SKM-1 (cell line): ENCODE results near the gene FBXO36.
A peak's percentile ranks its signal among the peaks of the same experiment; 100 is the strongest.
"Not testable (repeated sequence)": the region's sequence is repeated elsewhere in the genome, so short reads cannot be mapped to it uniquely, and the experiment has no call there.

Experiments
- DNase-seq: peaks from one replicate; lab custom pipeline; 2025; ENCODE audit not compliant: unreplicated experiment; lab: John Stamatoyannopoulos, UW

Gene FBXO36

DNA sequence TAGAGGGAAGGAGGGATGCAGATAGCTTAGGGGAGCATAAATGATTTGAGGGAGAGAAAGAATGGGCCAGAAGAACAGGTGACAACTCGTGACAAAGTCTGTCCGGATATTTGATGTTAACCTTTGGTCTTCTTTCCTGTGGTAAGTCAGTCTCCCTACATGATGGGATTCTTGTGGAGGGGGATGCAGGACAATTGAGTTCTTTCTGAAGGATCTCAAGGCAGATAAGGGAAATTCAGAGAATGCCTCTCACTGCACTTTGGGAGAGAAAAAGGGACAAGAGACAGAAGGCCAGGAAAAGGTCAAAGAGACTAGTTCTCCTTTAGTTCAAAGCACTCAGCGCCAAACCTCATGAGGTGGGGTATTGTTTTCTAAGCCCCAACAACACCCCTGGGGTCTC lies 34.2 kb downstream of the FBXO36 start:
- no peak for DNase-seq

DNA sequence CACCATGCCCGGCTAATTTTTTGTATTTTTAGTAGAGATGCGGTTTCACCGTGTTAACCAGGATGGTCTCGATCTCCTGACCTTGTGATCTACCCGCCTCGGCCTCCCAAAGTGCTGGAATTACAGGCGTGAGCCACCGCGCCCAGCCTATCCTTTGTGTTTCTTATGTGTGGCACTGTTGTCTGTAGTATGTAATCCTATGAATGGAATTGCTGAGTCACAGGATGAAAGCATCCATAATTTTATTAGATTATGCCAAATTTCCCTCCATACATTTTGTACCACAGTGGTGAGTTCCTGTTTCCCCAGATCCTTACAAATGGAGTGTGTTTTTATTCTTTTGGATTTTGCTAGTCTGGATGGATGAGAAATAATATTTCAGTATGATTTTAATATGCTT lies 41.3 kb downstream of the FBXO36 start:
- DNase-seq: not testable (repeated sequence)

DNA sequence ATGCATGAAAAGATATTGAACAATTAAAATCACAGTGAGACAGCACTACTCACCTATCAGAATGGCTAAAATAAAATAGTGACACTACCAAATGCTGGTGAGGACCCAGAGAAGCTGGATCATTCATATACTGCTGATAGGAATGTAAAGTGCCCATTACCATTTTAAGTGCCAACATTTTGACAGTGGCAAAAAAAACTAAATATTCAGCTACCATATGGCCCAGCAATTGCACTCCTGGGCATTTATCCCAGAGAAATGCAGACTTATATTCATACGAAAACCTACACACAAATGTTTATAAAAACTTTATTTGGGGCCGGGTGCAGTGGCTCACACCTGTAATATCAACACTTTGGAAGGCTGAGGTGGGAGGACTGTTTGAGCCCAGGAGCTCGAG lies 47.6 kb downstream of the FBXO36 start:
- DNase-seq: no peak

DNA sequence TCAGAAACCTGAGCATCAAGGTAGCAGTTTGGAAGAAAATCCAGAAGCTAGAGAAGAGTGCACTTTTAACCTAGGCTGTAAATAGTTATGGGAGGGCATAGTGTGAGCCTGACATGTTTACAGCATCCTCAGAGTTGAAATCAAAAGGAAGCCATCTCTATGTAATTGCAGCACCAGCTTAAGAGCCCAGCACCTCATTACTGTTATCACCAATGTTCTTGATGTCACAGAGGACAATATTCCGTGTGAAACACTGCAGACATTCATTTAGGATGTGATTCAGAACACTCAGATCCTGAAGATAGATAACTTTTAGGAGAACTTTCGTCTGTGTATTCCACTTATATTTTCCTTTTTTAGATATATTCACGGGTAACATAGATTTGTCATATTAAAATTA lies 48.1 kb downstream of the FBXO36 start:
- DNase-seq: no peak

DNA sequence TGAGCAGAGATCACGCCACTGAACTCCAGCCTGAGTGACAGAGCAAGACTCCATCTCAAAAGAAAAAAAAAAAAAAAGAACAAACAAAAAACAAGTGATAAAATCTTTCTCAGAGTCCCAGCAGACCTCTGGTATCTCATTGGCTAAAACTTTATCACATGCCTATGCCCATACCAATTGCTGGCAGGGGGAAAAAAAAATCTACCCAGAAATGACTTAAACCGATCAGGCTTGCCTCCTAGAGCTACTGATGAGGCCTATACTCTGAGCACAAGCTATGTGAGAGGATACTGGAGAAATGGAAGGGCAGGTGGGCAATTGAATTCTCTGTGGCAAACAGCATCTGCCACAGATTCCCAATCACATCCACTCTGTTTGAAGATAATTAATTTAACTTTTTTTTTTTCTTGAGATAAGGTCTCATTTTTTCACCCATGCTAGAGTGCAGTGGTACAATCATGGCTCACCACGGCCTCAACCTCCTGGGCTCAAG lies 49.0 kb downstream of the FBXO36 start:
- no peak for DNase-seq

DNA sequence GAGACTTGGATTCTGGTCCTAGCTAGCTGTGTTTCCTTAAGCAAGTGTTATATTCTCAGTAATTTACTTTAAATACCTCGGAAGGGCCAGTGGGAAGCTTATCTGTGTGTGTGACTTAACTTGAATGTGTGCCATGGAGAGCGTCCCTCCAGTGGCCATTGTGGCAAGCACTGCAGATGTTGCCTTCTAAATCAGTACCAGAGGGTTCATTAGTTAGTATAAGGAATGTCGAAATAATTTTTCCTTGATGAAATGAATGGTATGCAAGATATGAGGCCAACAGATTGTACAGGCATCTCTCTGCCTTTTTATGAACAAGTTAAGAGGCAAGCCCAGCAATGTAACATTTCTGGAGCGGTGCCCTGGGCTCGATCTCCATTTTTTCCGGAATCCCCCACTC lies 52.0 kb downstream of the FBXO36 start:
- no peak for DNase-seq

DNA sequence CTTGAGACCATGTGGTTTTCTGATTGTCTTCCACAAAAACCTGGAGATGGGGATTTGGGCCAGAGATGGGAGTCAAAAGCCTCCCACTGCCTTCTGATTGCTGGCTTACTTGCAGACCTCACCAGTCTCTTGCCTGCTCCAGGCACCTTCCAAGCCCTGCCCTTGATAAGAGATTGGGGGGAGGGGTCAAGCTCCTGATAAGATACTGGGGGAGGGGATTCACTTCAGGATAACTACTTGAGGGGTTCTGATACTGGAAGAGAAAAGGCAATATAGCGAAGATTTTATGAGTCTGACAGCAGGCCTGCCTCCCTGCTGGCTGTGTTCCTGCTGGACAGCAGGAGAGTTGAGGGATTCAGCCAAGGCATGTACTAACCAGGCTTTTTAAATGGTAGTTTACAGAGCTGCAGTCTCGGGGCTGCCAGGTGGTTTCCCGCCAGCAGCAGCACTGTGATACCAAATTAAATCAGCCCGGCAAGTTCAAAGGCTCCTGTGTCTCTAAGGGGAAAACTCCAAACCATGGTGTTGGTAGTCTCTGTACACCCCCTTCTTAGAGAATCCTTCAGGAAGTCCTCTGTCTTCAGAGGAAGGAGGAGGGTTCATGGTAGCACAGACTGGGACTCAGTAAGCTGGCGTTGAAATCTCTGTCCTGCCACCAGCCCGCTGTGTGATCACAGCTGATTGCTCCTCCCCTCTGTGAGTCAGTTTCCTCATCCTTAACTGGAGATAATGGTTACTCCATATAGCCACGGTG lies 58.3 kb downstream of the FBXO36 start:
- no peak for DNase-seq

DNA sequence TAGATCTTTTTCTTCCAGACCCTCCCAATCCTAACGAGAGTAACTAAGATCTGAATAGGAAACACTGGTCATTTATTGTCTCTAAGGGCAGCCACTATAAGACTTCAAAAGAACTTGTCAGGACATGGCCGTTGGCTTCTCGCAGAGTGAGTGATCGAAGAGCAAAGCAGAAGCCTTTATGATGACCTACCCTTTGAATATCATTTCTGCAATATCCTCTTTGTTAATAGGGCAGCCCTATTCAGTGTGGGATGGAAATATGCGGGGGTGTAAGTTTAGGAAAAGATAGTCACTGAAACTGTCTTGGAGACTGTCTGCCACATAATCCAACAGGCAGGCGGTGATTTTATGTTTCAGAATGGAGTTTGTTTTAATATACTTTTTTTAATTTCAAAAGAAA lies 70.9 kb downstream of the FBXO36 start:
- DNase-seq: no peak

DNA sequence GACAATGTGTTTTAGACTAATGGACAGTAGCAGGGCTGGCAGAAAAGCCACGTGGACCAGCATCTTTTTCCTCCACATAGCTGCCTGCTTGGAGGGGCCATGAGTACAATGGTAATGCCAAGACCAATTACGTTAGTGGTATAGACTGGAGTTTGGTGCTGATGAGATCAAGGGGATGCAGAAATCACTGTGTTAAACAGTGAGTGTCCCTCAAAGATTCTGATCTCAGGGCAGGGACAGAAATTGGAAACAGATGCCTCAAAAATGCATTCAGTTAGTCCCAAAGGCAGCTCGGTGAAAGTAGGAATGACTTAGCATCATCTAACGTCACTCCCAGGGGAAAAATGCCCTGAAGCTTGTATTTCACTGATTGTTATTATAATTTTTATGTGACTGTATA lies 74.0 kb downstream of the FBXO36 start:
- DNase-seq: no peak

DNA sequence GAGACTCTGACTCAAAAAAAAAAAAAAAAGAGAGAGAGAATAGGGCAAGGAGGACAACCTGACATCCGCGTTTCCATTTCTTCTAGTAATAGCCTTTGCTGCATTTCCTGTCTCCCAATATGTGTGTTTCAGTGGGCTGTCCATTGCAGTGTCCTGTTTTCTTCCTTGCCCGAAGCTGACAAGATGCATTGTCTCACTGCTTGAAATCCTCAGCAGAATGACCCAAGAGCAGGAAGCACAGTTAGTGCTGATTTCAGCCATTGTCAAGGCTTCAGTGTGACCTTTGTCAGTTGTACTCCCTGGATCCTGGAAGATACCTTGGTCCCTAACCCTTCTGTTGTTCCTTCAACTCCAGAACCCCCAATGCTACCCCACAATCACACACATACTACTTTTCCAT lies 75.3 kb downstream of the FBXO36 start:
- no peak for DNase-seq

DNA sequence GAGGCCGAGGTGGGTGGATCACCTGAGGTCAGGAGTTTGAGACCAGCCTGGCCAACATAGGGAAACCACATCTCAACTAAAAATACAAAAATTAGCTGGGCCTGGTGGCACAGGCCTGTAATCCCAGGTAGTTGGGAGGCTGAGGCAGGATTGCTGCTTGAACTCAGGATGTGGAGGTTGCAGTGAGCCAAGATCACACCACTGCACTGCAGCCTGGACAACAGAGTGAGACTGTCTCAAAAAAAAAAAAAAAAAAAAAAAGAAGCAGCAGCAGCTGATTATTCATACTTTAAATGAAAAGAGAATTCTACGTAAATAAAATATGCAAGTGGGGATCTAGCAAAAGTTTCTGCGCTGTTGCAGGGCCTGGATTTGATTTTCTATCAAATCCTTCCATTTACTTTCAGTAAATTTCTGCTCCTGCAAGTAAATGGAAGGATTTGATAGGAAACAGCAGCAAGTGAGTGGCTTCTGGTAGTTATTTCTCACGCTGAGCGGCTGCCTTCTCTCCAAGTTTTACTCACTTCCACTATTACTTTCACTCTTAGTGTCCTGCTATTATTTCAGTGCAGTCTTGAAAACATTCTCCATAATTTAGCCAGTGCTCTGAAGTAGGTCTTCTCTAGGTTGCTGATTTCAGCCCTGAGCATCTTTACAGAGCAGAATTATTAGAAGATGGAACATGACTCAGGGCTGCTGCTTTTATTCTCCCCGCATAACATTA lies 78.0 kb downstream of the FBXO36 start:
- DNase-seq: no peak

DNA sequence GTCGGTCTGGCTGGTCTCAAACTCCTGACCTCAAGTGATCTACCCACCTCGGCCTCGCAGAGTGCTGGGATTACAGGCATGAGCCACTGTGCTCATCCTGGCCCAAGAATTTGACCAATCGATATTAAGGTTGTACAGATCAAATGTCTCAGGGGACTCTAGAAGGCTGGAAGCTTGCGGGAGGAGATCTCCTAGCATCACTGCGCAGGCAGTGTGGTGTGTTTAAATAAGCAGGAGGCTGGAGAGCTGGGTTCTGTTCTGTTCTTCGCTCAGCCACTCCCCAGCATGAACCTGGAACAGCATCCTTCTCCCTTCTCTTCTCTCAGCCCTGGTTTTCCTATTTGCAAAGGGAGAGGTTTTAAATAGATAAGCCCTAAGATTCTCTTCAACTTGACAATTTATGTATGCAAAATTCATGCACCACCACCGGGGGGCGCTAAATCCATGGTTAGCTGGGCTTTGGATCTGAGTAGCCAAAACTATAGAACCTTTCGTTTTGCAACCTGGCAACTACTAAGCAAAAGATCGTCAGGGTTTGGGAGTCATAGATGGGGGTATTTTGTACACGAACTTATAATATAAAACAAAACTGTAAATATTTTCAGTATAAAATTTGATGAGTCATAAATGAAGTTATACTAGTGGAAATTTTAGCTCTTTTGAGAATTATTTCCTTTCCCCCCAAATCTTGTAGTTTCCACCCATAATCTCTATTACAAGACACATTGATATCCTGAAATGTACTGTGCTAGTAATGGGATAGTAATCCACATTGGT lies 85.8 kb downstream of the FBXO36 start:
- peak; percentile 70 for DNase-seq

DNA sequence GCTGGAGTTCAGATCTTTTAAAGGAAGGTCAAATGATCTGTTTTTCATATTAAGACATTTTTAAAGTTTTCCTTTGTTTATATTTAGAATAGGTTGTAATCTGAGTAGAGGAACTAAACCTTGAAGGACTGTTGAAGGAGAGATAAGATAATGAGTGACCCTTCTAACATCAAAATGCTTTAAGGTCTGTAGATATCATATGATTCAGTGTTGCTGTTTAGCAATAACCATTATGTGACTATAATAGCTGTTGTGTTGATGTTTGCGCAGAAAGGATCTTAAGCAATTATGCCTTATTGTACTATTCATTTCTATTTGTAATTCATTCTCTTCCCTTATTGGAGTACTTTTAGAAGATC lies 86.4 kb downstream of the FBXO36 start:
- no peak for DNase-seq

DNA sequence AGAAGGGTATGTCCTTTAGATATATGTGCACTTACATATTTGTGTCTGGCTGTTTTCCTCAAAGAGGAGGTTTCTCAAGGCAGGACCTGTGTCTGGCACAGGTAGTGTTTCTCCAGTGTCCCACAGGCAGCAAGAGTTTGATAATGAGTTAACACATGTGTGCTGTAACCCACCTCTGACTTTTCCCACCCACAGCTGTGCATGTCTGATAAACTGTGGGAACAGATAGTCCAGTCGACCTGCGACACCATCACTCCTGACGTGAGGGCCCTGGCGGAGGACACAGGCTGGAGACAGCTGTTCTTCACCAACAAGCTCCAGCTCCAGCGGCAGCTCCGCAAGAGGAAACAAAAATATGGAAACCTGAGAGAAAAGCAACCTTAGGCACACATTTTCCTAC lies 88.2 kb downstream of the FBXO36 start:
- no peak for DNase-seq

DNA sequence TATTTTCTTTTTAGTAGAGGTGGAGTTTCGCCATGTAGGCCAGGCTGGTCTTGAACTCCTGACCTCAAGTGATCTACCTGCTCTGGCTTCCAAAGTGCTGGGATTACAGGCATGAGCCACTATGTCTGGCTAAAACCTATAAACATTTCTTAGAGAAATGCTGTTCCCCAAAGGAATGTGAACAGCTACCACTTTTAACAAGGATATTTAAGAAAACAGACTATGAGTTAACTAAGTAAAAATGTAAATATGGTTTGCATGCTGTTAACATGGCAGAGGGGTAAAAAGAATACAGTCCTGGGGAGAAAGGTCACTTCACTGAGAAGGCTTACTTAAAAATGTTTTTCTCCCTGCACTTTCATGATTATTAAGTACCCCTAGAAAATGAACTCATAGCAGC lies 89.3 kb downstream of the FBXO36 start:
- DNase-seq: no peak

DNA sequence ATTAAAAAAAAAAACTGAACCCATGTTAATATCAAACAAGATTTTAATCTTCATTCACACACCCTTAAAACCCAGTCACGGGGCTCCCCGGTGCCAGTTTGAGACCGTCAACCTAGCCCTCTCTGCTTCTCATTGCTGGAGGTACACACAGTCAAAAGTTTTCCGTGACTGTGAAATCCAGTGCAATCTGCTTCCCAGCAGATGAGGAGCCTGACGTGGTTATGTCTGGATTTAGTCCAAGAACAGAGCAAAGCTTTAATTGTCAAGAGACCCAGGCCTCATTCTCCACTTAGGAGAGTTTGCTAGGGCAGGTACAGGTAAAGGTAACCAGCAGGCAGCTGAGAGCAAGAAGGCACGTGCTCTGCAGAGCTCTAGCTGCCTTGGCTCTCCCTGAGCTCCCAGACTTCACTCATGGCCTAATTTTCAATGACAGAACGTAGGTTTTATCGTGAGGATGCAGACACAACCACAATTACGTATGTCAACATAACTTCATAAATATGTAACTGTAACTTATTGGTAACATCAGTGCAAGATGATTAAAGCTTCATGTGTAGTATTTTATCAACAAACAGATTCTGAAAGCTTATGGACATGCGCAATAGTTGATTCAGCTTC lies 90.1 kb downstream of the FBXO36 start:
- DNase-seq: no peak

DNA sequence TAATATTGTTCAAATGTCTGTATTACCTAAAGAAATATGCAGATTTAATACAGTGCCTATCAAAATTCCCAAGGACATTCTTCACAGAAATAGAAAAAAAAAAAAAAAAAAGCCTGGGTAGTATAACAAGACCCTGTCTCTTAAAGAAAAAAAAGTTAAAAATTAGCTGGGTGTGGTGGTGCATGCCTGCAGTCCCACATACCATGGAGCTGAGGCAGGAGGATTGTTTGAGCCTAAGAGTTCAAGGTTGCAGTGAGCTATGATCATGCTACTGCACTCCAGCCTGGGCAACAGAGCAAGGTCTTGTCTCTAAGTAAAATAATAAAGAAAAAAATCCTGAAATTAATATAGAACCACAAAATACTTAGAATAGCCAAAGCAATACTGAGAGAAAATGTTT lies 94.5 kb downstream of the FBXO36 start:
- no peak for DNase-seq

DNA sequence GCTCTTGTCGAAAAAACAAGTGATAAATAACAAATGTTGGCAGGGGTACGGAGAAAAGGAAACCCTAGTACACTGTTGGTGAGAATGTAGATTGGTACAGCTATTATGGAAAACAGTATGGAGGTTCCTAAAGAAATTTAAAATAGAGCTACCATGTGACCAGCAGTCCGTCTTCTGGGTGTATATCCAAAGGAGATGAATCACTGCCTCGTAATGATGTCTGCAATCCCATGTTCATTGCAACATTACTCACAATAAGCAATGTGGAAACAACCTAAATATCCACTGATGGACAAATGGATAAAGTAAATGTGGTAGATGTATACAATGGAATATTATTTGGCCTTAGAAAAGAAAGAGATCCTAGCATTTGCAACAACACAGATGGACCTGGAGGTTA lies 95.8 kb downstream of the FBXO36 start:
- DNase-seq: no peak

DNA sequence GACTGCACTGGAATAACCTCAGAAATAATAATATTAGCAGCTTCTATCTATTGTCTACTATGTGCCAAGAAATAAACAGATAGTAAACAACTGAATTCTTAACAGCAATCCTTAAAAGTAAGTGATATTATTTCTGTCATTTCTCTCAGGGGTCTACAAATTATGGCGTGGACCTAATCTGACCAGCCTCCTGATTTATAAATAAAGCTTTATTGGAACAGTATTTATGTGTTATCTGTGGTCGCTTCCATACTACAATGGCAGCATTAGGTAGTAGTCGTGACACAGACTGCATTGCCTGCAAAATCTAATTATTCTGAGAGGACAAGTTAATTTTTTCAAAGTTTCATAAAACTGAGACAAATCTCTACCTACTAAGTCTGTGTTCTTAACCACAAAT lies 97.4 kb downstream of the FBXO36 start:
- no peak for DNase-seq

DNA sequence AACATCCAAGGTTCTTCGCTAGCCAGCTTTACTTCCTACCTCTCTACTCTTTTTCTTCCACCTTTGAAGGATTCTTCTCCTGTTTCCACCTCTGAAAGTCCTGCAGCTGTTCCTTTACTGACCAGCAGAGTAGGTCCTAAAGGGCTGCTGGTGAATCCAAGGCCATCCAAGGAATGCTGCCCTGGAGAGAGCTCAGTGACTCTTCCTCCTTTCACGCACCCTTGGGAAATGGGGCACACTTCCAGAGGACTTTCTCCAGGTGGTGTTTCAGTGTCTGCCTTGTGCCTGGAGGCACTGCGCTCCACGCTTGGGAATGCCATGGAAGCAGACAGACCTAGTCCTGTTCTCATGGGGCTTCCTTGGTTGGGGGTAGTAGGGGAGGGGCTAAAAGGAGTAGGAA lies 101.0 kb downstream of the FBXO36 start:
- no peak for DNase-seq

DNA sequence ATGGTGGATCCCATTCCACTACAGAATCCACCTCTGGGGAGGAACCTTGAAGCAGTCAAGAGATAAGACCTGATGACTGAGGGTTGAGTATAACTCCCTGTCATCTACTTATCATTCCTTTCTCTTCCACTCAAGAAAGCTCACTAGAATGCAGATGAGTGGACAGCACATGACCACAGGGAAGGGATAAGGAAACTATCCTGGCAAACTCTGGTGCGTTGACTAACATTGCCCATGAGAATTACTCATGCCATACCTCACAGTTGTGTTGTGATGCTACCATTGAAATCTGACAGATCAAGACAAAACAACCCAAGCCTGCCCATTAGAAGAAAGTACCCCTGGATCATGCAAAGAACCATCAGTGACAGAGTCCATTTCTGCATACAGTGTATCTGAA lies 119.9 kb downstream of the FBXO36 start:
- DNase-seq: no peak

DNA sequence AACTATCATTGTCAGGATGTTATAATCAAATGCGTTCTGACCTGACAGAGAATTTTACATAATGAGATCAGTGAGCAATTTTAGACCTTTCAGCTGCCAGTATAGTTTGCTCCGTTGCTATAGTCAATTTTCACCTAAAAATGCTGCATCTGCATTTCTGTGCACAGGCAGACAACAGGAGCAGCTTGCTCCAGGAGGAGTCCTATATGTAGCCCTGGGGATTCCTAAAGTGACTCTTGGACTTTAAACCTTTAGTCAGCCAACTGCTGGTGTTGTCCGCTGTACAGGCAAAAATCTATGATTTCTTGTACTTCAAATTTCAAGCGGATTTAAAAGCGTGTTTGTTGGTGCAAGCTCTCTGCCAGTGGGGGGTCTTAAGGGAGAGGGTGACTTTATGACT lies 120.7 kb downstream of the FBXO36 start:
- DNase-seq: no peak
